HCT116 (cell line): Measurements from ENCODE around the gene NPIPA5.
"Not testable (repeated sequence)": the region's sequence is repeated elsewhere in the genome, so short reads cannot be mapped to it uniquely, and the experiment has no call there.

Experiments
- ATF3 ChIP-seq: IDR thresholded peaks from 2 replicates; pipeline ENCODE4 v1.6.1; 2012
- CTCF ChIP-seq, 3 experiments: fragments of 200-600 bp in 1 of 3; sonication (generic) in 1 of 3; IDR thresholded peaks in 2 of 3; conservative IDR thresholded peaks in 1 of 3; 2 replicates each; pipeline ENCODE4 v1.5.1; 2012 to 2017; ENCODE audit warnings: low read depth in 2 of 3, low read length in 2 of 3, antibody characterized with exemption in 1 of 3, borderline replicate concordance in 1 of 3, control low read depth in 1 of 3, mild to moderate bottlenecking in 1 of 3, mixed read lengths in 1 of 3, mixed run types in 1 of 3, moderate library complexity in 1 of 3; ENCODE audit not compliant: insufficient read depth in 1 of 3
- EZH2 ChIP-seq: fragments of 200-600 bp; sonication (generic); IDR thresholded peaks from 2 replicates; pipeline ENCODE4 v1.6.1; 2017; ENCODE audit warnings: antibody characterized with exemption, mixed run types
- EZH2phosphoT487 ChIP-seq: fragments of 200-600 bp; IDR thresholded peaks from 2 replicates; pipeline ENCODE4 v1.6.1; 2018; ENCODE audit warnings: antibody characterized with exemption, borderline replicate concordance
- JUND ChIP-seq: IDR thresholded peaks from 2 replicates; pipeline ENCODE4 v1.6.1; 2012
- MAX ChIP-seq: IDR thresholded peaks from 2 replicates; pipeline ENCODE4 v1.6.1; 2012
- POLR2A ChIP-seq: IDR thresholded peaks from 2 replicates; pipeline ENCODE4 v1.7.0; 2011; ENCODE audit warnings: borderline replicate concordance; ENCODE audit not compliant: insufficient read depth, insufficient read length; ENCODE audit errors: extremely low read depth
- POLR2AphosphoS5 ChIP-seq: IDR thresholded peaks from 2 replicates; pipeline ENCODE4 v1.6.1; 2011; ENCODE audit warnings: mild to moderate bottlenecking, low read depth, low read length, moderate library complexity
- REST ChIP-seq: IDR thresholded peaks from 2 replicates; pipeline ENCODE4 v1.6.1; 2012; ENCODE audit warnings: low read depth
- SP1 ChIP-seq: IDR thresholded peaks from 2 replicates; pipeline ENCODE4 v1.6.1; 2012; ENCODE audit warnings: low read depth
- SRF ChIP-seq: IDR thresholded peaks from 2 replicates; pipeline ENCODE4 v1.6.1; 2012; ENCODE audit warnings: low read depth
- TCF7L2 ChIP-seq: IDR thresholded peaks from 2 replicates; pipeline ENCODE4 v1.7.0; 2011; ENCODE audit warnings: borderline replicate concordance, inconsistent platforms; ENCODE audit not compliant: insufficient read depth, insufficient read length; ENCODE audit errors: extremely low read depth
- ZBTB33 ChIP-seq: IDR thresholded peaks from 2 replicates; pipeline ENCODE4 v1.6.1; 2011; ENCODE audit warnings: mild to moderate bottlenecking, low read length, moderate library complexity; ENCODE audit not compliant: insufficient replicate concordance; ENCODE audit errors: extremely low read depth
- ZFX ChIP-seq: fragments of 450-650 bp; IDR thresholded peaks from 2 replicates; pipeline ENCODE4 v1.6.1; 2017

- not testable (repeated sequence) for TF ChIP-seq SRF; JUND; ATF3; CTCF (IDR thresholded peaks at IDR 0.05 in 2 of 3, conservative IDR thresholded peaks at IDR 0.05 in 1 of 3; ENCODE audit: borderline replicate concordance in 1 of 3, insufficient read depth in 1 of 3, low read depth in 2 of 3, low read length in 2 of 3); REST; POLR2AphosphoS5; POLR2A; MAX; ZBTB33; EZH2phosphoT487; SP1; TCF7L2; EZH2; ZFX
These were observed 29.4 kb downstream of the NPIPA5 start for GRCh38 chr16:15348721-15349120.
